ENCODE results near the gene EML1.

The EML1 gene

DNA sequence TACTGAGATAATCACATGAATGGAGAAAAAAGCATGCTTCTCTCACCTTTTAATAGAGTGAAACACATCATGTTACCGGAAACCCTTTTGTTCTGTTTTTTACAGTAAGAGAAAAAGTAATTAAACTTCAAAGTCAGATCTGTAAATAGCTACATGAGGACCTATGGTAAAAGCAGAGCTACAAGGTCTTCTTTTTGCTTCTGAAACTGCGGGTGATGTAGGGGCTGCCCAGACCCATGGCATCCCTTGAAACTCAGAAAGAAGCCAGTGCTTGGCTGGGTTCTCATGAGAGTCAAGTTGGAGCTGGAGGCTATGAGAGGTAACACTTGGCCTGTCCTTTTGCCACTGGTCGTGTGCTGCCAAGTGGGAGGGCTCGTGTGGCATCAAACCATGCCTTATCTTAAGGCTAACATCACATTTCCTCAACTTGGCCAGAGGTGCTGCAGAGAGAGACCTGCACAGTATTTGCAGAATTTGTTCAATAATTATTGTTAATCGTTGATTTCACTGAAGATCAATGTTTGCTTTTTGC is 47.6 kb downstream of the EML1 start:
- no peaks in the 10 kb centered on the region for H3K36me3 Mint-ChIP-seq
- no peaks in the 10 kb centered on the region for H3K4me1 Mint-ChIP-seq (ENCODE audit: low read depth)
- H3K27me3 Mint-ChIP-seq = peaks cover 20% of the 10 kb centered on the region
- no peak overlapping the region for H3K4me3 Mint-ChIP-seq
- H3K9me3 Mint-ChIP-seq (ENCODE audit: low read depth) = no peaks in the 10 kb centered on the region
- no peak overlapping the region for H3K27ac Mint-ChIP-seq

GRCh38 chr14:99841436-99842071 is 48.3 kb downstream of the EML1 start:
- Mint-ChIP-seq H3K4me3 (no peak overlapping the region), H3K27me3 (peaks cover 16% of the 10 kb centered on the region), H3K36me3 (no peaks in the 10 kb centered on the region), H3K4me1 (ENCODE audit: low read depth) (no peaks in the 10 kb centered on the region), H3K9me3 (ENCODE audit: low read depth) (no peaks in the 10 kb centered on the region), H3K27ac (no peak overlapping the region)

DNA sequence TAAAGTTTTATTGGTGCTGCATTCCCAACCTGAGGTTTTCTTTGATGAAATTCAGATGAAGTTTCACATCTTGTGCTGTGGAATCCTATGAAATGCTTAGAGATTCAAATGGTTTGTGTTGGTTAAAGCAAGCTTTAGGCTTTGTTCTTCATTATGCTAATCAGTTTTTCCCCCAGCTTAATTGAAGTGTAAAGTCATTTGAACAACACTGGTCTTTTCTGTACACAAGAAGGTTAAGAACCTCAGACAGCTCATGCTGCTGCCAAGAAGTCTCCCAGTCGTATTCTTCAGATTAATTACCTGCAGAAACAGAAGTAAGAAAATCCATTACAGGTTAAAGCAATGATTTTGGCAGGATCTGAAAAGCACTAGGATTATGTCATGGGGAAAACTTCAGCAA is 48.9 kb downstream of the EML1 start:
- no peak overlapping the region for H3K27ac Mint-ChIP-seq
- peaks cover 2% of the 10 kb centered on the region for H3K36me3 Mint-ChIP-seq
- peaks cover 13% of the 10 kb centered on the region for H3K27me3 Mint-ChIP-seq
- H3K9me3 Mint-ChIP-seq (ENCODE audit: low read depth) = peaks cover 3% of the 10 kb centered on the region
- no peak overlapping the region for H3K4me3 Mint-ChIP-seq
- H3K4me1 Mint-ChIP-seq (ENCODE audit: low read depth) = no peaks in the 10 kb centered on the region

DNA sequence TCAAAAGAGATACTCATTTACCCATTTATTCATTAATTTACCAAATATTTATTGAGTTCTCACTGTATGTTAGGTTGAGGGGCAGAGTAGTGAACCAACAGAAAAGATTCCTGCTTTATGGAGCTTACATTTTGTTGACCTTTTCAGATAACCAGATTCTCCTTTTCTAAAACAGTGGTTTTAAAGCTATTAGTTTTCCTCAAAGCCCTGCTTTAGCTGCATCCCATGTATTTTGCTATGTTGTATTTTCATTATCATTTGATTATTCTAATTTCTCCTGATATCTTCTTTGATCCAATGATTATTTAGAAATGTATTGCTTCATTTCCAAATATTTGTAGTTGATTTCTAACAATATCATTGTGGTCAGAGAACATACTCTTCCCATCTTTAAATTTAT is 53.6 kb downstream of the EML1 start:
- H3K27ac Mint-ChIP-seq = no peak overlapping the region
- peaks cover 6% of the 10 kb centered on the region for H3K9me3 Mint-ChIP-seq (ENCODE audit: low read depth)
- H3K4me3 Mint-ChIP-seq = no peak overlapping the region
- H3K4me1 Mint-ChIP-seq (ENCODE audit: low read depth) = no peaks in the 10 kb centered on the region
- H3K36me3 Mint-ChIP-seq = peaks cover 7% of the 10 kb centered on the region
- H3K27me3 Mint-ChIP-seq = peaks cover 15% of the 10 kb centered on the region

- Mint-ChIP-seq H3K36me3 (peaks cover 7% of the 10 kb centered on the region), H3K27me3 (peaks cover 18% of the 10 kb centered on the region), H3K4me3 (no peak overlapping the region), H3K4me1 (ENCODE audit: low read depth) (no peaks in the 10 kb centered on the region), H3K27ac (no peak overlapping the region), H3K9me3 (ENCODE audit: low read depth) (peaks cover 6% of the 10 kb centered on the region)
Measured at GRCh38 chr14:99850709-99851108, 57.5 kb downstream of the EML1 start.

DNA sequence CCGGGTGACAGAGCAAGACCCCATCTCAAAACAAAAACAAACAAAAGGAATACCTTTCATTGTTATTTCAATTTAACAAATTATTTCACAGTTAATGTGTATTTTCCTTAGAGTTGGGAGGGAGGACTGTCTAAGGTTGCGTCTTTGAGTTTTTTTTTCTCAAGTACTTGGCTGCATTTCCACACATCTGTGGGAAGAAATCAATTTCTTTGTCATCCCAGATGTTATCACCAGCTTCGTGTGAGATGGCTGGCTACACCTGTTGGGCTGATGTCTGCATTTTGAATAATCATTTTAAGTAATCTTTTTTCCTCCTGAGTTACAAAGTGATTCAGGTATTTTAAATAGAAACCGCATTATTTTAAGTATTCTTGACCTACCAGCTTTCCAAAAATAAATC is 59.4 kb downstream of the EML1 start:
- Mint-ChIP-seq H3K4me1 (ENCODE audit: low read depth) (no peaks in the 10 kb centered on the region), H3K27ac (no peak overlapping the region), H3K4me3 (no peak overlapping the region), H3K36me3 (peaks cover 4% of the 10 kb centered on the region), H3K9me3 (ENCODE audit: low read depth) (no peaks in the 10 kb centered on the region), H3K27me3 (peaks cover 20% of the 10 kb centered on the region)

DNA sequence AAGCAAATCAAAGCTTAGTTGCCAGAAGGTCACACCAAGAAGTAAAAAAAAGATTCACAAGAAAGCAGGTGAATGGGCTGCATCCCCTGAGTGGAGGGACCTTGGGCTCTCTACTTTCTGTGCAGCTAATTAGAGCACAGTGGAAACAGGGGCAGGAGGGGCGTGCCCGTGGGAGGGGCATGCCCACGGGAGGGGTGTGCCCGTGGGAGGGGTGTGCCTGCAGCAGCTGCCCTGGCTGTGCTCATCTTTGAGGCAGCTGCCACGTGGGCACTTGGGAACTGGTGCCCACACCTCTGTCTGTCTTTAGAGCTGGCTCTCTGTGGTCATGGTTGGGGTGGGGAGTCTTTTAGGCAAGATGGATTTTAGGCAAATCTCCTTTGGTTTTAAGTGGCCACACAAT is 60.0 kb downstream of the EML1 start:
- H3K27me3 Mint-ChIP-seq = peaks cover 20% of the 10 kb centered on the region
- H3K27ac Mint-ChIP-seq = no peak overlapping the region
- H3K36me3 Mint-ChIP-seq = peaks cover 4% of the 10 kb centered on the region
- H3K4me1 Mint-ChIP-seq (ENCODE audit: low read depth) = no peaks in the 10 kb centered on the region
- H3K9me3 Mint-ChIP-seq (ENCODE audit: low read depth) = no peaks in the 10 kb centered on the region
- no peak overlapping the region for H3K4me3 Mint-ChIP-seq

- H3K36me3 Mint-ChIP-seq = no peaks in the 10 kb centered on the region
- H3K27me3 Mint-ChIP-seq = peaks cover 16% of the 10 kb centered on the region
- no peak overlapping the region for H3K4me3 Mint-ChIP-seq
- no peaks in the 10 kb centered on the region for H3K4me1 Mint-ChIP-seq (ENCODE audit: low read depth)
- no peak overlapping the region for H3K27ac Mint-ChIP-seq
- H3K9me3 Mint-ChIP-seq (ENCODE audit: low read depth) = no peaks in the 10 kb centered on the region
Measured at GRCh38 chr14:99854831-99855230, 61.6 kb downstream of the EML1 start.

DNA sequence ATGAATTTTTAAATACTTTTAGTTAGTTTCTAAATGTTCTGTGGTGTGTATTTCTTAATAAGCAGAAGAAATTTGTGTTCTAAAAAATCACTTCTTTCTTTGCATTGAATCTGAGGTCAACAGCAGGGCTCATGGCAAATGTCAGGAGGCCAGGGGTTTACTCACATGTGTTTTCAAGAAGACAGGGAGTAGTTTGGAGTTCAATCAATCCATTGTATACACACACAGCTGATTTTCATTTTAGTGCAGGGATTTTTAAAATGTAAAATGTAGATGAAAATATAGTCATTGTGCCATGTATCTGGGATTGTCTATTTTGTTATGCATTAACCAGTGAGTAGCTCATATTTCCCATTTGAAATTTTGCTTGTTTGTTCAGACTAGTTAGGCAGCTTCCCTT is 62.1 kb downstream of the EML1 start:
- Mint-ChIP-seq H3K9me3 (ENCODE audit: low read depth) (no peaks in the 10 kb centered on the region), H3K4me3 (no peak overlapping the region), H3K27ac (no peak overlapping the region), H3K36me3 (no peaks in the 10 kb centered on the region), H3K4me1 (ENCODE audit: low read depth) (no peaks in the 10 kb centered on the region), H3K27me3 (peaks cover 15% of the 10 kb centered on the region)

- peaks cover 7% of the 10 kb centered on the region for H3K27me3 Mint-ChIP-seq
- H3K27ac Mint-ChIP-seq = no peak overlapping the region
- no peaks in the 10 kb centered on the region for H3K36me3 Mint-ChIP-seq
- no peaks in the 10 kb centered on the region for H3K4me1 Mint-ChIP-seq (ENCODE audit: low read depth)
- no peaks in the 10 kb centered on the region for H3K9me3 Mint-ChIP-seq (ENCODE audit: low read depth)
- H3K4me3 Mint-ChIP-seq = no peak overlapping the region
Measured at GRCh38 chr14:99857551-99857950, 64.3 kb downstream of the EML1 start.

GRCh38 chr14:99860219-99860618 is 67.0 kb downstream of the EML1 start:
- Mint-ChIP-seq H3K27ac (no peak overlapping the region), H3K4me3 (no peak overlapping the region), H3K9me3 (ENCODE audit: low read depth) (no peaks in the 10 kb centered on the region), H3K36me3 (no peaks in the 10 kb centered on the region), H3K27me3 (peaks cover 4% of the 10 kb centered on the region), H3K4me1 (ENCODE audit: low read depth) (no peaks in the 10 kb centered on the region)

- H3K27ac Mint-ChIP-seq = no peak overlapping the region
- H3K4me3 Mint-ChIP-seq = no peak overlapping the region
- H3K27me3 Mint-ChIP-seq = peaks cover 7% of the 10 kb centered on the region
- H3K4me1 Mint-ChIP-seq (ENCODE audit: low read depth) = no peaks in the 10 kb centered on the region
- H3K36me3 Mint-ChIP-seq = no peaks in the 10 kb centered on the region
- no peaks in the 10 kb centered on the region for H3K9me3 Mint-ChIP-seq (ENCODE audit: low read depth)
Measured at GRCh38 chr14:99862136-99862535, 68.9 kb downstream of the EML1 start.

DNA sequence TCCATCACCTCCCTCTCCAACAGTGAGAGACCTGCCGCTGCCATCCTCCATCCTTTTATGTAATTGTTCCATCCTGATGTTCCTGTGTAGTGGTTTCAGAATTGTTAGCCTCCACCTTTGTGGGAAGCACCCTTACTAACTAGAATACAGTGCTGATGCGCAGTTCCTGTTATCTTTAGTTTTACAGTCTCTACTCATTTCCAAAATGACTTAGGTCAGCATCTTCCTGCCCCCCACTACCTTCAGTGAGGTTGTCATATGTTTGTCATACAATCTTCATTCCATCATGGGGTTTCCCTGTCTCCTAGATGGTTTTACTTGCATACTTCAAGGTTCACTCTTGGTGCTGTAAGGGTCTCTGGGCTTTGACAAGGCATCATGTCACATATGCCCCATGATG is 69.8 kb downstream of the EML1 start:
- H3K4me1 Mint-ChIP-seq (ENCODE audit: low read depth) = no peaks in the 10 kb centered on the region
- no peak overlapping the region for H3K27ac Mint-ChIP-seq
- no peaks in the 10 kb centered on the region for H3K36me3 Mint-ChIP-seq
- no peaks in the 10 kb centered on the region for H3K9me3 Mint-ChIP-seq (ENCODE audit: low read depth)
- H3K27me3 Mint-ChIP-seq = peaks cover 7% of the 10 kb centered on the region
- no peak overlapping the region for H3K4me3 Mint-ChIP-seq

DNA sequence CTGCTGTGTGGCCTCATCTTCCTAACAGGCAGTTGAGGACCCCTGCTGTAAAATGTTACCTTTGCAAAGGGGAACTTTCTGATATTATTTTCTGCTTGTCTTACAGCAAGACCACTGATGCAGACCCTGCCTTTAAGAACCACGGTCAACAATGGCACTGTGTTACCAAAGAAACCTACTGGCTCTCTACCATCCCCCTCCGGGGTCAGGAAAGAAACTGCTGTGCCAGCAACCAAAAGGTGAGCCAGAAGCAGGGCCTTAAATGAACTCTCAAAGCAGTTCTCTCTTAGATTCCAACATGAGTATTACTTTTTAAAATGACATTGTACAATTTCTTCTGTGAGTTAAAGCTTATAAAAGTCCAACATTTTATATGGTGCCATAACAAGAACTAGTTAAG is 72.2 kb downstream of the EML1 start:
- Mint-ChIP-seq H3K27ac (no peak overlapping the region), H3K4me1 (ENCODE audit: low read depth) (no peaks in the 10 kb centered on the region), H3K9me3 (ENCODE audit: low read depth) (no peaks in the 10 kb centered on the region), H3K27me3 (peaks cover 20% of the 10 kb centered on the region), H3K4me3 (no peak overlapping the region), H3K36me3 (no peaks in the 10 kb centered on the region)

GRCh38 chr14:99870617-99871016 is 77.4 kb downstream of the EML1 start:
- Mint-ChIP-seq H3K27ac (no peak overlapping the region), H3K36me3 (no peaks in the 10 kb centered on the region), H3K9me3 (ENCODE audit: low read depth) (no peaks in the 10 kb centered on the region), H3K4me1 (ENCODE audit: low read depth) (no peaks in the 10 kb centered on the region), H3K4me3 (no peak overlapping the region), H3K27me3 (peaks cover 23% of the 10 kb centered on the region)

DNA sequence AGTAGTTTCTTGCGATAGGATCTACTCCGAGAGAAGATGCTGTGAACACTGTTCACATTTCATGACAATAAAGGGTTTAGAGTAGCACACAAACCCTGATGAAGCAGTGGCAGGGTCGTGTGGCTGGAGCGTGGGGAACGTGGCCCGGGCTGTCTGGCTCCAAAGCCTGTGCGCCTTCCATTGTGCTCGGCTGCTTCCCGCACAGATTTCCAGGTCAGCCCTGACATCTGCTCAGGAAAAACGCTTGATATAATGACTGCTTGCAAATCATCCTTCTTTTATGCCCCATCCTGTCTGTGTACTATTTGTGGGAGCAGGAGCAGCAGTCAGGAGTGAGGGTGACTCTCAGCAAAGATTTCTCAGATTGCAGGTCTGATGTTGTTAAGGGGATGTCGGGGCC is 78.6 kb downstream of the EML1 start:
- Mint-ChIP-seq H3K27ac (no peak overlapping the region), H3K36me3 (no peaks in the 10 kb centered on the region), H3K27me3 (peaks cover 27% of the 10 kb centered on the region), H3K9me3 (ENCODE audit: low read depth) (no peaks in the 10 kb centered on the region), H3K4me3 (no peak overlapping the region), H3K4me1 (ENCODE audit: low read depth) (no peaks in the 10 kb centered on the region)
